NCI-H82 treated with DMSO at 0.1 percent for 48 hours (cell line): ENCODE results near the gene L3MBTL4.
"Not testable (repeated sequence)": the region's sequence is repeated elsewhere in the genome, so short reads cannot be mapped to it uniquely, and the experiment has no call there.

ENCODE experiments used
- DNase-seq: peaks from one replicate; lab custom pipeline; 2025; ENCODE audit not compliant: unreplicated experiment; lab: John Stamatoyannopoulos, UW

L3MBTL4 gene

DNA sequence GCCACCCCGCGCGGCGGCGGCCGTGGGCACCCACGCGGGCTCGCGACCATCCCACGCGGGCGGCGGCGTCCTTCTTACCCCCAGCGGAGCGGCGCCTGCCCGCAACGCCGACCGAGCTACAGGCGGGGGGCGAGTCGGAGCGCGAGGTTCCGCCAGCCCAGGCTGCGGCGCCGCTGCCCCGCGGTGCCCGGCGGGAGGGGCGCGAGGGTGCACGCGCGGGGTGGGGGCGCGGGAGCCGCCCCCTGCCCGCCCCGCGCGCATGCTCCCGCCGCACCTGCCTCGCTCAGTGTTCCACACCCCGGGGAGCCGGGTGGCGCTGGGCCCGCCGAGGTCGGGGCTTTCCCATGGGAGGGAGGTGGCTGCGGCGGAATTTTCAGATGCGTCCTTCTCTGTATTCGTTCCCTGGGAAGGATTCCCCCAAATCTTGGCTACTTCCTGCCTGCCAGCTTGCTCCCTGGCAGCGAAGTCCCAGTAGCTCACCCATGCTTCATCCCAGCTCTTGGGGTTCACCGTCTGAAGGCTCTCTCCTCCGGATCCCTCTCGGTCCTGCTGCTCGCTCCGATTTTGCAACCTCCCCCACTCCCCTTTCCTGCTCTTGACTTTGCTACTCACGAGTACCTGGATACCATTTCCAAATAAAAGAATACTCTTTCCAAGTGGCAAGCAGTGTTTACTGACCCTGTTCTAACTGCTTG lies at the start of gene L3MBTL4:
Gene L3MBTL4, minus strand, starts transcription at position 189 of the 695 bp plus-strand sequence. CDS start 103,286 bp downstream, outside the sequence.
- DNase-seq = no peak

GRCh38 chr18:6452194-6452593 lies 37.5 kb upstream of the L3MBTL4 start:
- DNase-seq = no peak

DNA sequence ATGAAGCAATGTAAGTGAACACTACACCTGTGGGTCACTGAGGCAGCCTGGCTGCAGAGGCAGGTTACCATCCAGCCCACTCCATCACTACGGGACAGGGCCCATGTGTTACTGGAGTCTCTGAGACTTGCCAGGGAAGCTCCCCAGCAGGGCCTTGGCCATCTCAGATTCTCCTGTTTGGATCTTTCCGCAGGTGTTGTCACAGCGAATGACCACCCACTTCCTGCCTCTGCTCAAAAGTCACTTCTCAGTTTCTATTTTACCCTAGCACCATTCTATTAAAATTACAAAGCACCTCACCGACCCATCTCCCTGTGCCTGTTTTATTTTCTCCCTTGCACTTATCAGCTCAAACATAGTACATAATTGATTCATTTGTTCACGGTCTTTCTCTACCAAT lies 34.5 kb upstream of the L3MBTL4 start:
- DNase-seq = no peak

DNA sequence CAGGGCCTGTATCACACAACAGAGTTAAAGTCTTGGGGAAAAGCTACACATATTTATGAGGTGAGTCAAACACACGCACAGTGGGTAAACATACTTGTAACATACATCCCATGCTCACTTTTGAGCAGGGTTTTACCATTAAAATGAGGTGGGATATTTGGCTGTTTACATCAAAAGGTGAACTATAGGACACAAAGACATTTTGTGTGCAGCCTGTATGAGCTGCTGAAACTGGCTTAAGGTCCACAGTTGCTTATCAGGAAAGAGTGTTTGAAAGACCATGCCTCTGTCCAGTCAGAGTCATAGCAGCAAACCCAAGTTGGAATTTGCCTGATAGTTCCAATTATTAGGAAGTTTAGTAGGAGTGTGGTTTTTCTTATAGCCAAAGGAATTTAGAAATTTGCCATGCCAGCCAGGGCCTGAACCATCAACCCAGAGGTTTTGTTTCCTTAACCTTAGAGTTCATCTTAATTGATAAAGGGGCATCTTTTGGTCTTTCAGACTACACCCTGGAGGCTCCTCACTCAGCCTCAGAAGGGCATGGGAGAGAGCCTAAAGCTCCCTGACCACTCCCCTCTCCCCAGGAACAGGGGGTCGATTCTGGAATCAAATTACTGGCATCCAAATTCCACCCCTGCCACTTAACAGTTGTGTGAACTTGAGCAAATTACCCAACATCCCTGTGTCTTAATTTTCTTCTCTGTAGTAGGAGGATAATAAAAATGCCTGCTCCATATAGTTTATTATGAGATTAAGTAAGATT lies 29.9 kb upstream of the L3MBTL4 start:
- no peak for DNase-seq

DNA sequence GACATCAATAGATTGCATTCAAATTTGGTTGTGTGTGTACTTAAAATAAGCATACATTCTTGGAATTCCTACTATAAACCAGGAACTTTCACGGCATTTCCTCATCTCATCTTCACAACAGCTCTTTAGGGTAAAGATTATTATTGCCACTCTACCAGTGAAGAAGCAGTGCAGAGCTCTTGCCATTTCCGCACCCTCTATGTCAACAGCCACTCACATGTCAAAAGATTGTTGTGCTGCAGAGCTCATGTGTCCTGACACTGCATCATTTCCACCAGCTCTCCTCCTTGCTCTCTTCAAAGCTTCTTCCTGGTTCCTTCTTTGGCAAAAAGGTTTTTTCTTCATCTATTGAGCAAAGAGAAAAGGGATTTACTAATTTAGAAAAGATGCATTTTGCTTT lies 26.5 kb upstream of the L3MBTL4 start:
- no peak for DNase-seq

- no peak for DNase-seq
These were observed 23.5 kb upstream of the L3MBTL4 start for GRCh38 chr18:6437937-6438818.

GRCh38 chr18:6435731-6436130 lies 21.0 kb upstream of the L3MBTL4 start:
- DNase-seq = no peak

- DNase-seq = no peak
These were observed 20.4 kb upstream of the L3MBTL4 start for GRCh38 chr18:6434987-6435709.

DNA sequence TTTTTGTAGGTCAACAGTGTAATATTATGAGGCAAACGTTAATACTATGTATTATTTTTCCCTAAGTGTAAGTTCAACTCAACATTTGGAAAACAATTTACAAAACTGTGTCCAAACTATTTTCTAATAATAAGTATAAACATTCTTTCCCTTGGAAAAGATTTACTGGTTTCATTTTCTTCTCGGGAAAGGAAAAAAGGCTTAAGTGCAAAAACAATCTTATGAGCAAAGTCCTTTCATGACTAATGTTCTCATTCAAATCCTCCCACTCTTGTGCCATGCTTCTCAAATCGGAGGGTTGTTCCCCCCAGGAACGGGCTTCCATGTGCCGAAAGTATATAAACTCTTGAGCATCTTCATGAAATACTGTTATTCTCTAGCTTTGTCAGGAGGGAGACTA lies 19.8 kb upstream of the L3MBTL4 start:
- no peak for DNase-seq

DNA sequence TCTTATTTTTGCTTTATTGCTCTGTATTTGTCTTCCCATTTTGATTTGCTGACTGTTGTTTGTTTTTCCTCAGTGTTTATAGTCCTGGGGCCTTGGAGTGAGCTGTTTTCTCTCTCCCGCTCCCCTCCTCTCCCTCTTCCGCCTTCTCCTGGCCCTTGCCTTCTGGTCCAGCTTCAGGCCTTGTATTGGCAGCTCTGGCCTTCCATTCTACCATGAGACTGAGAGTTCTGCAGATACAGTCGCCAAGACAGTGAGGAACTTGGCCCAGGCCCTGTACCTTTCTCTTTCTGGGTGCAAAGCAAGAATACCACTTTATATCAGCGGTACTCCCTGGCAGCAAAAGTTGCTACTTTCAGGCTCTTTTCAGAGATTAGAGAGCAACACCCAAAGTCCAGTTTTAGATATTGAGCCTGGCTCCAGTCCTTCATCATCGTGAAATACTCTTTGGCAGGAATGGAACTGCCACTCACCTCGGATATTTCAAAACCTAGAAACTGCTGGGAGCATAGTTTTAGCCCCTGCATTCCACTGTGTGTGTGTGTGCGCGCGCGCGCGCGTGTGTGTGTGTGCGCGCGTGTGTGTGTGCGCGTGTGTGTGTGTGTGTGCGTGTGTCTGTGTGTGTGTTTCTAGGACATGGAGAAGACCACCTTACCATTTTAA lies 17.1 kb upstream of the L3MBTL4 start:
- no peak for DNase-seq

DNA sequence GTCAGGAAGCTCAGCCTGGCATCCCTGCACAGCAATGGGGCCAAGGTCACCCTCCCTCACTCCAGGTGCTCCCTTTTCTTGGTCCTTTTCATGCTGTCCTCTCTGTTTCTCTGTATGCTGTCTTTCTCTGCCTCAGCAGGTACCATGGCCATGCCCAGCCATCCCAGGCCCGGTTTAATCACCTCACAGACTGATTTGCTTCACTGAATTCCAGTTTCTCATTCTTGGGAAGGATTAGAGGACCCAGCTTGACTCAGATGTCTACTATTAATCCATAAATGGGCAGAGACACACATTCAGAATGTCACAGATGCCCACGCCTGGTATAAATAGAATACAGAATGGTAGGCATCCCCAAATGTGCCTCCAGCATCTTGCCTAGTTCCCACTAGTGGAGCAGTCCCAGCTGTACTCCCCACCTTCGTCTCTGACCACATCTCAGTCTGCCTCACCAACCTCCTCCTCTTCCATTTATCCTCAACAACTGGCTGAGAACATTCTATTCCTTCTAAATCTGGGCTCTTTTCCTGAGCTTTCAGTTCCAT lies 14.2 kb upstream of the L3MBTL4 start:
- DNase-seq = no peak

- DNase-seq = no peak
These were observed 12.6 kb upstream of the L3MBTL4 start for GRCh38 chr18:6427286-6427685.

DNA sequence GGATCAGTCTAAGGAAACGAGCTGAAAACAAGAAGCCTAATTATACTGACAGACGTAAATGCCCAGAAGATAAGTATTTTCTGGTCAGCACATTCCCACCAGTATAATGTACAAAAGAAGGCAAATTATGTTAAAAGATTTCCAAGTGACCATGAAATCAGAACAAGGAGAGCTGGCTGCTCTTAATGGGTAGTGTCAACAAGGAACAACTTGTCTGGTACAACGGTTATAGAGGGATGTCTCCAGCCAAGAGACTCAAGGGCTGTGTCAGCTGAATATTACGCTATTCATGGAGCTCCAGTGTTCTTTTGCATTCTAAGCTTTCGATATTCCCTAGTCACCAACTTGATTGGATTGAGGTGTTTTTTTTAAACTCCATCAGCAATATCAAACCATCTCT lies 8.6 kb upstream of the L3MBTL4 start:
- no peak for DNase-seq

DNA sequence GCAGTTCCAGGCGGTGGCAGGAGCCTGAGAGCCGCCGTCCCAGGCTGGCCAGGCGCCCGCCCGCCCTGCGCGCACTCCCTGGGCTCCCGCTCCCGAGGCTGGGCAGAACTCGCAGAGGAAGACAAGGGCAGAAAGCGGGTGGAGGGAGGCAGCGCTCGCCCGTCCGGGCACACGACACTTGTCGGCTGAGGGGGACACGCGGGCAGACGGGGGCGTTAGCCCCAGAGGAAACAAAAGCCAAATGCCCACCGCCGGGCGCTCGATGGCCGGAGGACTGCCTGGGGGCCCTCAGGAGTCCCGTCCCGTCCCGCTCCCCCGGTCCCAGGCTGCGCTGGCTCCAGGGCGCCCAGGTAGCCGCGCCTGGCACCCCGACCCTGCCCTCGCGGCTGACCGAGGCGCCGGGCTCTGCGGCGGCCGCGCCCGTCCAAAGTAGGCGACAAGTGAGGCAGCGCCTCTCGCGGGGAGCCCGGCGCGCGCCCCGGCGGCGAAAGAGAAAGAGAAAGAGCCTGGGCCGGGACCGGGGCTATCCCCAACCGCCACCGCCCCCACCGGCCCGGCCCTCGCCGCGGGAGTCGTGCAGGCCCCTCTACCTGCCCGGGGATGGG lies 491 bp downstream of the L3MBTL4 start:
- no peak for DNase-seq

DNA sequence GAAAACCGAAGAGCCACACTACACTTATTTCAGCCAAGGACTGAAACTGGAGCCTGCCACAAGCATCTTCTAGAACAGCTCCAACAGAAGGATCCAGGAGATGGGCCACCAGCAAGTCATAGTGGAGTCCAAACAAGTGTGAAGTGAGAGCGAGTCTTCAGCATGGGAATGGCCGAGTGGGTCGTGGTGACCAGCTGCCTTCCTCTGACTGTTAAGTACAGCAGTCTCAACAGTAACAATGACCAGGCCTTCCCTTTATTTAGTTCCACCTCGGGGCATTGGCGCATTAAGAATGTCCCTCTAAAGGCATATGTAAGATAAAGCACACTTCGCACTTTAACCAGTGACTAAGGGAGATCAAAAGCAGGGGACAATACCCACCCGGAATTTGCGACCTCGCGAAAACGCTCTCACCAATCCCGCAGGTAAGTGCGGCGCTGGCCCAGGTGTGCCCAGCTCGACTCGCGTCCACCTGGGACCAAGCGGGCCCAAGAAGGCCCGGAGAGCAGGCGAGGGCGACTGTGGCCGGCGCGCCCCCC lies 1.1 kb downstream of the L3MBTL4 start:
- no peak for DNase-seq

DNA sequence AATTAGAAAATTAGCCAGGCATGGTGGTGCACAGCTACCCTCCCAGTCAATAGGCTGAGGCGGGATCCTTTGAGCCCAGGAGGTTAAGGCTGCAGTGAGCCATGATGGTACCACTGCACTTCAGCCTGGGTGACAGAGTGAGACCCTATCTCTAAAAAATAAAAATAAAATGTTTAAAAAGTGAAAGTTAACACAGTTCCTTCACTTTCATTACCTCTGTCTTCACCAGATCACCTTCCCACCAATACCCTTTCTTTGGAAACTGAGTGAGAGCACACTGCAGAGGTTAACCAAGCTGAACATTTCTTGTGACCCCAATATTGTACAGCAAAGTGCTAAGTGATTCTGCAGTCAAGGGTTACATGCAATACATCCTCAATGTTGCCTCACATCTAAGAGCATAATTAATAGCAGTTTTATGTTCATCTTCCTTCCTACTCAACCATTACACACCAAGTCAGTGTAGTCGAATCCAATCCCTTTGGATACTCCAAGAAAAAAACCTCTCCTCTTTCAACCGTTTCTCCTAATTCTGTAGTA lies 1.7 kb downstream of the L3MBTL4 start:
- DNase-seq = no peak

GRCh38 chr18:6411382-6411781 lies 3.3 kb downstream of the L3MBTL4 start:
- DNase-seq = no peak

DNA sequence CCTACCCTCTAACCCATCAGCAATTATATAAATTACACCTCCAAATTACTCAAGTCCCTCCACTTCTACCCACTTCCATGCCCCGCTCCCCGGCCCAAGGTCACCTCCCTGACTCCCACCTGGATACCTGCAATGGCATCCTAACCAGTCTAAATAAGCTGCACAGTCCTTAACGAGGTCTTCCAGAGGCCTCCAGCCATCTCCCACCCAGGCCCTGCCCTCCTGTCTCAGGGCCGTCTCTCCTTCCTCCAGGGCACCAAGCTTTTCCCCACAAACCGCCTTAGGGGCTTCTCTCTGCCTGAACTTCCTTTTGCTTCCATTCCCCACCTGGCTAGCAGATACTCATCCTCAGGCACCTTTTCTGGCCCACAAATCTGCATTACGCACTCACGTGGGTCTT lies 4.8 kb downstream of the L3MBTL4 start:
- no peak for DNase-seq

- DNase-seq = not testable (repeated sequence)
These were observed 6.2 kb downstream of the L3MBTL4 start for GRCh38 chr18:6408543-6408942.
